ENCODE measurements around the gene ZNF710. TPM values are rescaled to one million over a fixed set of nuclear protein-coding genes. Genes with fewer than 3 reads are reported as not detected.

ZNF710 gene
- polyA plus RNA-seq, 1 experiment, result 2.0 TPM

- POLR2A ChIA-PET, result no interaction called here
- DNase-seq (ENCODE audit: low read depth), result no peak
- Histone ChIP-seq H3K27me3 (ENCODE audit: control insufficient read depth, insufficient read depth, low read length) (peaks cover 7% of the 10 kb centered on the region), H3K4me3 (ENCODE audit: low read depth, low read length) (no peak overlapping the region), H3K36me3 (ENCODE audit: control insufficient read depth, insufficient read depth, low read length) (no peaks in the 10 kb centered on the region)
- TF ChIP-seq, protein P1, sequence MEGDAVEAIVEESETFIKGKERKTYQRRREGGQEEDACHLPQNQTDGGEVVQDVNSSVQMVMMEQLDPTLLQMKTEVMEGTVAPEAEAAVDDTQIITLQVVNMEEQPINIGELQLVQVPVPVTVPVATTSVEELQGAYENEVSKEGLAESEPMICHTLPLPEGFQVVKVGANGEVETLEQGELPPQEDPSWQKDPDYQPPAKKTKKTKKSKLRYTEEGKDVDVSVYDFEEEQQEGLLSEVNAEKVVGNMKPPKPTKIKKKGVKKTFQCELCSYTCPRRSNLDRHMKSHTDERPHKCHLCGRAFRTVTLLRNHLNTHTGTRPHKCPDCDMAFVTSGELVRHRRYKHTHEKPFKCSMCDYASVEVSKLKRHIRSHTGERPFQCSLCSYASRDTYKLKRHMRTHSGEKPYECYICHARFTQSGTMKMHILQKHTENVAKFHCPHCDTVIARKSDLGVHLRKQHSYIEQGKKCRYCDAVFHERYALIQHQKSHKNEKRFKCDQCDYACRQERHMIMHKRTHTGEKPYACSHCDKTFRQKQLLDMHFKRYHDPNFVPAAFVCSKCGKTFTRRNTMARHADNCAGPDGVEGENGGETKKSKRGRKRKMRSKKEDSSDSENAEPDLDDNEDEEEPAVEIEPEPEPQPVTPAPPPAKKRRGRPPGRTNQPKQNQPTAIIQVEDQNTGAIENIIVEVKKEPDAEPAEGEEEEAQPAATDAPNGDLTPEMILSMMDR (IDR thresholded peaks at IDR 0.05; ENCODE audit: insufficient read depth, low read depth, low read length), result no peak
- CTCF ChIA-PET, result interaction anchor here (1.3 kb wide), 1 partner anchor 89 kb away, joined by 3 read pairs; no protein-coding TSS in a partner anchor
Measured at GRCh38 chr15:89982315-89983055, 18.6 kb upstream of the ZNF710 start.

- no peak overlapping the region for H3K4me3 ChIP-seq (ENCODE audit: low read depth, low read length)
- H3K27me3 ChIP-seq (ENCODE audit: control insufficient read depth, insufficient read depth, low read length), result peaks cover 7% of the 10 kb centered on the region
- TF ChIP-seq, protein P1 (IDR thresholded peaks at IDR 0.05; ENCODE audit: insufficient read depth, low read depth, low read length), result no peak
- no peak for DNase-seq (ENCODE audit: low read depth)
- no peaks in the 10 kb centered on the region for H3K36me3 ChIP-seq (ENCODE audit: control insufficient read depth, insufficient read depth, low read length)
- ChIA-PET CTCF (interaction anchor here (0.6 to 2.7 kb wide), 4 partner anchors 8 to 173 kb away, joined by 5 to 8 read pairs (median 6); no protein-coding TSS in a partner anchor), POLR2A (no interaction called here)
Measured at GRCh38 chr15:89984001-89984400, 17.1 kb upstream of the ZNF710 start.

DNA sequence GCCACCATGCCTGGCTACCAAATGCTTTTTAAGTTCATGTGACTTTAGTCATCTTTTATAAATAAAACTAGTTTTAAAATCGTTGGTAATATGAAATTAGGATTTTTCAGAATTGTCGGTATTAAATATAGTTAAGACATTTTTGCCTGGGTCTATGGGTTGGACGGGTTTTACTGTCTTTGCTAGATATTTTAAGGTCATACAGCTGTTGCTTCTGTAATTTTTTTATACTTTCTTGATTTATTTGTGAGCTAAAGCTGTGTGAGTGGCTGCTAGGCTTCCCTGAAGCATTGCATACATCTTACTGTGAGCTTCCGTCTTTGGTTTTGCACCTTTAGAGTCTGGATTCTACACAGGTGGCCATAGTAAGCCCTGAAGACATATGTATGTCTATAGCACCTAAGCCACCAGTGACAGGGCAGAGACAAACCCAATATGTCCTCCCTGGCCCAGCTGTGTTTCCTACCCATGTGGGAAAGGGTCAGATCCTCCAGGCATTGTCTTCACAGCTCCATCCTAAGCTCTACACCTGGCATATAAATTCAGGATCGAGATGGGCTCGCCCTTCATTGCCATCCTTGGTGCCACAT is 16.6 kb upstream of the ZNF710 start:
- ChIA-PET CTCF (interaction anchor here (0.6 to 2.7 kb wide), 6 partner anchors 9 to 173 kb away, joined by 3 to 8 read pairs (median 6); no protein-coding TSS in a partner anchor), POLR2A (no interaction called here)
- DNase-seq (ENCODE audit: low read depth), result no peak
- Histone ChIP-seq H3K4me3 (ENCODE audit: low read depth, low read length) (no peak overlapping the region), H3K27me3 (ENCODE audit: control insufficient read depth, insufficient read depth, low read length) (peaks cover 7% of the 10 kb centered on the region), H3K36me3 (ENCODE audit: control insufficient read depth, insufficient read depth, low read length) (no peaks in the 10 kb centered on the region)
- TF ChIP-seq, protein P1 (IDR thresholded peaks at IDR 0.05; ENCODE audit: insufficient read depth, low read depth, low read length), result no peak

DNA sequence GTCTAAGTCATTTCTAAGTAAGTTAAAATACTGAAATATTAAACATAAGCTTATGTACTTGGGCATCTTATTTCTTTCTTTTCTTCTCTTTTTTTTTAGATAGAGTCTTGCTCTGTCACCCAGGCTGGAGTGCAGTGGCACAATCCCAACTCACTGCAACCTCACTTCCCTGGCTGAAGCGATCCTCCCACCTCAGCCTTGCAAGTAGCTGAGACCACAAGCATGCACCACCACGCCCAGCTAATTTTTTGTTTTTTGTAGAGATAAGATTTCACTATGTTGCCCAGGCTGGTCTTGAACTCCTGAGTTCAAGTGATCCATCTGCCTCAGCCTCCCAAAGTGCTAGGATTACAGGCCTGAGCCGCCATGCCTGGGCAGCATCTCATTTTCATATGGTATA is 16.0 kb upstream of the ZNF710 start:
- POLR2A ChIA-PET, result no interaction called here

DNA sequence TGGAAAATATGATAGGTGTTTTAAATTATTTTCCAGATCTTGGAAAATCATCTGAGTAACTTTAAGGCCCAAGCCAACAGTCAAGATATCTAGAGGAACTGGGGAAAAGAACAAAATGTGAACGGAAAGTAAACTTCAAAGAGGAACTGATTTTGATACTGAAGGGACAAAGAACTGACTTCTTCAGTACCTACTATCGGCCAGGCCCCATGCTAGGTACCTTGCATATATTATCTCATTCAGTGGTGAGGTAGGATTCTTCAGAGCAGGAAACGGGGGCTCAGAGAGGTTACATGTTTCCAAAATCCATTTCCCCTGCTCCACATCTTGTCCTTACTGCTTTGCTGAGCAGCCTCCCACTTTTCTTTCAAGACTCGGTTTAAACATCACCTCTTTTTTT is 9.8 kb upstream of the ZNF710 start:
- TF ChIP-seq, protein P1 (IDR thresholded peaks at IDR 0.05; ENCODE audit: insufficient read depth, low read depth, low read length), result no peak
- POLR2A ChIA-PET, result no interaction called here
- Histone ChIP-seq H3K4me3 (ENCODE audit: low read depth, low read length) (no peak overlapping the region), H3K27me3 (ENCODE audit: control insufficient read depth, insufficient read depth, low read length) (no peaks in the 10 kb centered on the region; the same call in none of the 2 replicates), H3K36me3 (ENCODE audit: control insufficient read depth, insufficient read depth, low read length) (no peaks in the 10 kb centered on the region)
- no peak for DNase-seq (ENCODE audit: low read depth)
- CTCF ChIA-PET, result no interaction called here

More for the DNA sequence above, 16.0 kb upstream of the ZNF710 start:
- CTCF ChIA-PET, result interaction anchor here (0.6 to 2.7 kb wide), 5 partner anchors 9 to 86 kb away, joined by 3 to 8 read pairs (median 6); no protein-coding TSS in a partner anchor
- H3K36me3 ChIP-seq (ENCODE audit: control insufficient read depth, insufficient read depth, low read length), result no peaks in the 10 kb centered on the region
- TF ChIP-seq, protein P1 (IDR thresholded peaks at IDR 0.05; ENCODE audit: insufficient read depth, low read depth, low read length), result no peak
- H3K27me3 ChIP-seq (ENCODE audit: control insufficient read depth, insufficient read depth, low read length), result peaks cover 7% of the 10 kb centered on the region
- H3K4me3 ChIP-seq (ENCODE audit: low read depth, low read length), result no peak overlapping the region
- no peak for DNase-seq (ENCODE audit: low read depth)

Data from BJ (cell line).